Left renal pelvis (tissue), 4 donors: ENCODE data around the gene MGST1. TPM values are rescaled to one million over a fixed set of nuclear protein-coding genes. Genes with fewer than 3 reads are reported as not detected.
"Not testable (repeated sequence)": the region's sequence is repeated elsewhere in the genome, so short reads cannot be mapped to it uniquely, and the experiment has no call there.

Experiments
- DNase-seq, 4 donors: peaks; one replicate each; pipeline ENCODE4 v3.0.0-alpha.2; 2013; ENCODE audit warnings: low read depth in 4 of 4, low spot score in 3 of 4
- polyA plus RNA-seq, 4 donors: library from polyadenylated mRNA; unstranded; fragments of 120-200 nt; gene quantifications; one replicate each; pipeline ENCODE4 v1.2.1, GENCODE V29; 2013; ENCODE audit not compliant: insufficient read length in 4 of 4

Gene MGST1
- polyA plus RNA-seq, 4 donors, result 35.8 to 84.0 (median 40.1) TPM

DNA sequence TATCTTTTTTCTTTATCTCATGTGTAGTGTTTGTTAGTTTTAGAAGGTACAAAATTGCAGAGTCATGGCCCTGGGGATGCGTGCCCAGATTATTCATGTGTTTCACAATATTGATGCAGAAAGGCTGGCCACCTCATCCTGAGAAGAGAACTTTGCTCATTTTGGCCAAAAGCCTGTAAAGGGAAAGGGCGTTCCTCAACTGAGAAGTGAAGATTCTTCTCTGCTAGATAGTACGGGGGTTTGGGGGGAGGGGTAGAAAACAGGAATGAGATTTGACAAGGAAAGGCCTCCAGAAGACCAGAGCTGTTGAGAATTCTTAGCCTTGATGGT, 1.7 kb downstream of the MGST1 start:
- no peak for DNase-seq

- DNase-seq, result no peak
Measured at GRCh38 chr12:16350682-16351081, 3.2 kb downstream of the MGST1 start.

- DNase-seq, result no peak
Measured at GRCh38 chr12:16352481-16352880, 5.0 kb downstream of the MGST1 start.

DNA sequence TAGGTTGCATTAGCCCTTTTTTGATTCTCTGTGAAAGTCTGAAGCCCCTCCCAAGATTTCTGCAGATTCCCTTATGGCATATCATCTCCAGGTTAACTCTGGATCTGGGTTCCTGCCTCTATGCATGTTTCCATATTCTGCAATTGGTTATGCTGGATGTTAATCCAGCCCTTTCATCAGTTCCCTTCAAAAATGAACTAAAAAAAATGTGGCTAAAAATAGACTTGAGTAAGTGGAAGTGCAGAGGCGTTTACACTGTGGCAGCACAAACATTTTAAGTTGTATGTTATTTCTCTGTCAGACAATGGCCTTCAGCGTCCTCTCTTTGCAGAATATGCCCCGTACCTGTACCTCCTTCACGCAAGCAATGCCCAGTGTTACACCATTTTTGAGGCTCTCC, 11.4 kb downstream of the MGST1 start:
- DNase-seq, result no peak

- DNase-seq, result no peak
Measured at GRCh38 chr12:16359512-16360491, 12.4 kb downstream of the MGST1 start.

DNA sequence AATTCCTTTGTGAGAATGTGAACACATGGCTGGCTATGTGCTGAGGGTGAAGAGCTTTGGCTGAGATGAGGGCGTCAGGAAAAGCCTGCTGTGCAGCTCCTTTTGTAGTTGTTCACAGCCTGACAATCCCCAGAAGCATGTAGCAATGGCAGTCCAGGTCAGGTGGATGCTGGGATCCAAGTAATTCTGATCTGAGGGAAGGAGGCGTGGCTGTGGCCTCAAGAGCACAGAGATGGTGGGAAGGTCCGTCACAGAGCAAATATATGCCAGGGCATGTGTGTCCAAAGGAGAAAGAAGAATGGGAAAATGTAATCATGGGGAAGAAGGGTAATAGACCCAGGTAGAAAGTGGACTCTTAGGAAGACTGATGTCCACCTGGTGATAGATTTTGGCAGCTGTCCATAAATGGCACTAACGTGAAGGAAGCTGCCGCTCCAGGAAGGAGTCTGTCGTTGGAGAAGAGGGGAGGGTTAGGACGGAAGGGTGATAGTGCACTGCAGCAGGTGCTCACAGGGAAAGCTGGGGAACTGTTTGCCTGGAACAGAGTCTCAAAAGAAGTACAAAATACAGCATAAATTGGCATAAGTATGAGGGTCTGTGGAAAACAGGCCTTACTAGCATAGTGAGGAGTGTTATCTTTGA, 13.8 kb downstream of the MGST1 start:
- DNase-seq, result no peak

- DNase-seq, result no peak
Measured at GRCh38 chr12:16362550-16362949, 15.1 kb downstream of the MGST1 start.

- no peak for DNase-seq
Measured at GRCh38 chr12:16369156-16369555, 21.7 kb downstream of the MGST1 start.

- no peak for DNase-seq
Measured at GRCh38 chr12:16370096-16370495, 22.7 kb downstream of the MGST1 start.

- not testable (repeated sequence) for DNase-seq
Measured at GRCh38 chr12:16382652-16383312, 35.3 kb downstream of the MGST1 start.

GRCh38 chr12:16384732-16385131, 37.3 kb downstream of the MGST1 start:
- no peak for DNase-seq

- peak; percentile 29 to 50 (median 34) for DNase-seq
Measured at GRCh38 chr12:16385782-16386646, 38.6 kb downstream of the MGST1 start.

GRCh38 chr12:16387919-16388318, 40.5 kb downstream of the MGST1 start:
- no peak for DNase-seq

DNA sequence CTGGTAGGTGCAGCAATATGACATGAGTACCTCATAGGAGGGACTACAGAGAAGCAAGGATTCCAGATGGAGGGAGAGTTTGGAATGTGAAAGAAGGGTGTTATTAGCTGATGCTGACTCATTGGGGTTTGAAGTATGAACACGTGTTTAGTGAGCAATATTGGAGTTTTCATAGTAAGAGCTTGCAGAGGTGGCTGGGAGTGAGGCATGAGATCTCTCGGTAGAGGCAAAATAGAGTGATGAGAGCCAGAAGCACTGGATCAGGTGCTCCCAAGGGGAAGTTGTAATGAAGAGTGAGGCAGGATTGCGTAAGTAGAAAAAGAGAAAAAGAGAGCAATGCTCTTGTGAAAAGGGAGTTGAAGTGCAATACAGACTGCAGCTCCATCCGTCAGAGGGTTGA, 42.1 kb downstream of the MGST1 start:
- no peak for DNase-seq

DNA sequence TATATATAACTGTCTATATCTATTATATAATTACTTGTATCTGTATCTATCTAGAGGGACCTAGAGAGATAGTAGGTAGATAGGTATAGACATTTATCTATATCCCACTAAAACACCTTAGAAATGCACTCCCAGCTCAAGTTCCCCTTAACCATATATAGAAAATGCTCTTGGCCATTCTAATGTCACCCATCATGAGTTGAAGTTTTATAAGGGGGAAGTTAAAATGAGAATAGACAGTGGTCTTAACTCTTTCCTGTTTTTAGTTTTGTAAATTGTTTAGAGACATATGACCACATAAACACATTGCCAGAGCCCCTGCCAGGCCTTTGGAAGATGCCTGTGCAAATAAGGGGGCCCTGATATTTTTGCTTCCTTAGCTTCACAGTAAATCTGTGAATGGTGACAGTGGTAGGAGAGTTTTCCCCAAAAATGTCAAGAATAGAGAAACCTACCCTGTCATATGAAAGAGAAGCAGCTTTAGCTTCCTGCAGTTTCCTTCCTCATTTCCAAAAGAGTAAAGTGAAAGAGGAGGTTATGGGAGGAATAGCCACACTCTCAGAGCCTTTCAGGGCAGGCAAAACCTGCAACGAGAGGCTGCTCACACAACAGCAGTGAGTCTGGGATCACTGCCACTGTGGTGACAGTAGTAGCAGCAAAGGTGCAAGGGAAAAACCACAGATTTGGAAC, 45.5 kb downstream of the MGST1 start:
- no peak for DNase-seq

GRCh38 chr12:16399101-16399500, 51.7 kb downstream of the MGST1 start:
- no peak for DNase-seq

GRCh38 chr12:16401835-16402234, 54.4 kb downstream of the MGST1 start:
- DNase-seq, result not testable (repeated sequence)

- DNase-seq, result no peak
Measured at GRCh38 chr12:16407346-16407745, 59.9 kb downstream of the MGST1 start.
